Measurements from ENCODE around the gene PKIB. TPM values are rescaled to one million over a fixed set of nuclear protein-coding genes. Genes with fewer than 3 reads are reported as not detected.

Gene PKIB
- total RNA-seq, 1 donor from 2014 or later, result 48.5 TPM

DNA sequence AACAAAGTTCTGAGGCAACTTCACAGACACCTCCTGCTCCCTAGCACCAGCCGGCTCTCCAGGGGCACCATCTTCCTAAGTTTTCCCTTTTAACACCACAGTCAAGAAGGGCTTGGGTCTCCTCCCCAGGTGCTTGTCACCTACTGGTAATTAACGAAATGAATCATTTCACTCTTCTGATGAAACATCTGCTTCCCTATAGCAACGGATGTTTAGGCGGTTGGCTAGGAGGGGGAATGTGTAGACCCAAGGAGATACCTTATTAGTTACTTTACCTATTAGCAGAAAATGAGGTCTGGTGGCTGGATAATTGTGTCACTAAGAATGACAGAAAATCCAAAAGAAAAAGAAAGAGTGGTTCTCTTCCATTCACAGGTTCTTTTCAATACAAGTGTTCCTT, 123.1 kb downstream of the PKIB start:
- TF ChIP-seq, protein P1, sequence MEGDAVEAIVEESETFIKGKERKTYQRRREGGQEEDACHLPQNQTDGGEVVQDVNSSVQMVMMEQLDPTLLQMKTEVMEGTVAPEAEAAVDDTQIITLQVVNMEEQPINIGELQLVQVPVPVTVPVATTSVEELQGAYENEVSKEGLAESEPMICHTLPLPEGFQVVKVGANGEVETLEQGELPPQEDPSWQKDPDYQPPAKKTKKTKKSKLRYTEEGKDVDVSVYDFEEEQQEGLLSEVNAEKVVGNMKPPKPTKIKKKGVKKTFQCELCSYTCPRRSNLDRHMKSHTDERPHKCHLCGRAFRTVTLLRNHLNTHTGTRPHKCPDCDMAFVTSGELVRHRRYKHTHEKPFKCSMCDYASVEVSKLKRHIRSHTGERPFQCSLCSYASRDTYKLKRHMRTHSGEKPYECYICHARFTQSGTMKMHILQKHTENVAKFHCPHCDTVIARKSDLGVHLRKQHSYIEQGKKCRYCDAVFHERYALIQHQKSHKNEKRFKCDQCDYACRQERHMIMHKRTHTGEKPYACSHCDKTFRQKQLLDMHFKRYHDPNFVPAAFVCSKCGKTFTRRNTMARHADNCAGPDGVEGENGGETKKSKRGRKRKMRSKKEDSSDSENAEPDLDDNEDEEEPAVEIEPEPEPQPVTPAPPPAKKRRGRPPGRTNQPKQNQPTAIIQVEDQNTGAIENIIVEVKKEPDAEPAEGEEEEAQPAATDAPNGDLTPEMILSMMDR (conservative IDR thresholded peaks at IDR 0.05; ENCODE audit: low read depth, low read length), result no peak
- no peak overlapping the region for H3K4me3 ChIP-seq (ENCODE audit: low read depth, low read length)
- DNase-seq (ENCODE audit: low read depth), result no peak

DNA sequence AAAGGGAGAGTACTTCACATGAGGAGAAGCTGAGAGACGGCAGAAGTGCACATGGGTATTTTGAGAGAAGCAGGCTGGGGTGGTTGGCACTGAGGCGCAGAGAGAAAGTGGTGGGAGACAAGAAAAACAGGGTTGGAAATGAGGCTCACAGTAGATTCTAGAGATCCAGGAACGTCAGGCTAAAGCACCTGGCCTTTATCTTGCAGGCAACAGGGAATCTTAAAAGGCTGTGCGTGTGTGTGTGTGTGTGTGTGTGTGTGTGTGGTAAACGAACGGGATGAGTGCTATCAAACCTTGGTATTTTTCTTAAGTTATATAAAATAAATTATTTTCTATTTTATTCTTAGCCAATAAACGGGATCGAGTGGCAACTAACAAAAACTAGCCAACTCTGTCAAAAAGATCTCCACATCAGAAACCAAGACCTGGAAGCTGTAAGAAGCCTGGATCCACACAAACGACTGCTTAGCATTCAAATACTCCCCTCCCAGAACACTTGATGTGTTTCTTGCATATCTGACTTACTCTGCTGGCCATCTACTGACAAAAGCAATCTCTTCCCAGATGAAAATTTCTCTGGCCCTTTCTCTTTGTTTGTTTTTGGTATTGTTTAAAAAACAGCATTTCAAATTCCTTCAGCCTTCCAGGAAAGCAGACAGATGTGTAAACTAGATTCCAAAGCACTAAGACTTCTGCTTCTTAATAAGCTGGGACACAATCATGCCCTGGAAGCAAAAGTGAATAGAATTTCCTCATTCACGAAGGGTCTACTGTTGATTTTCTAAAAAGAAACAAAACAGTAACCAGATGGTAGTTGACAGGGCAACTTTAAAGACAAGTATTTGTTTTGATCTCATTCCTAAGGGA, 124.6 kb downstream of the PKIB start:
- TF ChIP-seq, protein P1 (conservative IDR thresholded peaks at IDR 0.05; ENCODE audit: low read depth, low read length), result no peak
- no peak for DNase-seq (ENCODE audit: low read depth)
- H3K4me3 ChIP-seq (ENCODE audit: low read depth, low read length), result no peak overlapping the region

DNA sequence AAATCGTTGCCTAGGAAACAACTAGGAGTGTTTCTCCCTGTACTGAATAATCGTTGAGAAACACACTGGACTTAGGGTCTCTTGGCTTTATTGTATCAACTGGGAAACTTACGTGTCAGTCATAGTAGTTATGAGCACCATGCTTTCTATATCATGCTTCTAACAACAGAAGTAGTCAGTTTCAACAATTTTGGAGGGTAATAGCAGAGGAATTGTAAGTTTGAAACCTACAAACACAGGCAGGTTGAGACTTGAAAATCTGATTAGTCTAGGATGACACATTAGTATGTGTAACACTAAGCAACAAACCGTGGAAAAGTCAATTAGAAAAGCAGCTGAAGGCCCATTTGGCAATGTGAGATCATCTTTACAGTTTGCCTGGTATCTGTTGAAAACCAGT, 125.4 kb downstream of the PKIB start:
- no peak overlapping the region for H3K4me3 ChIP-seq (ENCODE audit: low read depth, low read length)
- TF ChIP-seq, protein P1 (conservative IDR thresholded peaks at IDR 0.05; ENCODE audit: low read depth, low read length), result no peak
- DNase-seq (ENCODE audit: low read depth), result peak; percentile 12

DNA sequence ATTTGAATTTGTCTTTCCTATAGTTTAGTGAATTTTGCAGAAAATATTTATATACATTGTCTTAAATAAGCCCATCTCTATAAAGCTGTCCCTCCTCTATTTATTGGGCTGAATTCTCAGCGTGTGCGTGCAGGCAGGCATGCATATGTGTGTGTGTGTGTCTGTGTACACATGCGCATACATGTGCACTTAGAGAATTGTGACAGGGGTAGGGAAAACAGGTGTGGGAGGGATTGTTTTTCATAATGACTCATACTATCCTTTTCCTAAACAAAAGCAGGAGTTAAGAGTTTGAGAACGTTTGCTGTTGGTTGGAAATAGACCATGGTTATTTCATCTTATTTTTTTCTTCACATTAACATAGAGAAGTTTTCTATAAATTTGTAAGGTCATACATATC, 126.0 kb downstream of the PKIB start:
- DNase-seq (ENCODE audit: low read depth), result no peak
- TF ChIP-seq, protein P1 (conservative IDR thresholded peaks at IDR 0.05; ENCODE audit: low read depth, low read length), result no peak
- no peak overlapping the region for H3K4me3 ChIP-seq (ENCODE audit: low read depth, low read length)

DNA sequence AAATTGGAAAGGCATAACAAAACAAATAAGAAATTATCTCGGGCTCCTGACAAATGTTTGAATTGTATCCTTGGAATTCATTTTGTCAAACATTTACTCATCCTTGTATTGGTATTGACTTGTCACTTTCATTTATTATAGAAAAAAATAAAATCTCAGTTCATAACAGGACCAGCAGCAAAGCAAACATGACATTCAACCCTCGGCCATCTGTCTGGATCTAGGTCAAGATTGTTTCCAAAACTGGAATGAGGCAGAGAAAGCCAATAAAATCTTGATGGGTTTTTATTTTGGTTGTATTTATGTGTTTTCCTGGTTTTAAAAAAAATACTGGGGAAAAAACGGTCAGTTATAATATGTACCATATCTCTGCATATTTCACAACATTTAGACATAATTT, 126.4 kb downstream of the PKIB start:
- DNase-seq (ENCODE audit: low read depth), result no peak
- no peak overlapping the region for H3K4me3 ChIP-seq (ENCODE audit: low read depth, low read length)
- TF ChIP-seq, protein P1 (conservative IDR thresholded peaks at IDR 0.05; ENCODE audit: low read depth, low read length), result no peak

DNA sequence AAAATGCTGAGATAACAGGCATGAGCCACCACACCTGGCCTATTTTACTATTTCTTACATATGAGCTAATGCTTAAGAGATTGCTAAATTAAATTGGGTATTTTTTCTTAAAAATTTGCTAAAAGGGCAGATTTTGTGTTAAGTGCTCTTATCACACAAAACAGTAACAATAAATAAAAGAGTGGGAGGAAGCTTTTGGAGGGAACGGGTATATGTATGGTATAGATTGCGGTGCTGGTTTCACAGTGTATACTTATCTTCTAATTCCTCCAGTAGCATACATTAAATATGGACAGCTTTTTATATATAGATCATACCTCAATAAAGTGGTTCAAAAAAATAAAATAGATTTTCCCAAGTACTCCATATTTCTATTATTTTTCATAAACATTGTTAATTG, 129.9 kb downstream of the PKIB start:
- H3K4me3 ChIP-seq (ENCODE audit: low read depth, low read length), result no peak overlapping the region
- TF ChIP-seq, protein P1 (conservative IDR thresholded peaks at IDR 0.05; ENCODE audit: low read depth, low read length), result no peak
- DNase-seq (ENCODE audit: low read depth), result no peak

DNA sequence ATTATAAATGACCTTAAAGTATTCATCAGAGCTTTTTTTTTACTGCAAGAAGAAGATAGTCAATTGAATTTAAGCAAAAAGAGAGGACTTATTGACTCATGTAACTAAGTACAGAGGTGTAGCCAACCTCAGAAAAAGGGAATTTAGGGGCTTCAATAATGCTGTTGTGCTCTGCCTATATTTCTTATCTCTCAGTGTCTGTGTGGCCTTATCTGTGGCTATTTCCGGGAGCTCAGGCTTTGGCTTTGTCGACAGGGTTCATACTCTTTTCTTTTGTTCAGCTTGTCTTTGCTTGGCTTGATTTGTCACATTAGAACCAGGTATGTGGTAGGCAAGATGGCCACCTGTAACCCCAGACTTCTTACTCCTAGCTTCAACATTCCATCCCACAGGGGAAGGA, 130.7 kb downstream of the PKIB start:
- DNase-seq (ENCODE audit: low read depth), result no peak

More for the DNA sequence above, 130.7 kb downstream of the PKIB start:
- H3K4me3 ChIP-seq (ENCODE audit: low read depth, low read length), result no peak overlapping the region
- TF ChIP-seq, protein P1 (conservative IDR thresholded peaks at IDR 0.05; ENCODE audit: low read depth, low read length), result no peak
